Measurements from ENCODE around the gene CIDEC.
"Not testable (repeated sequence)": the region's sequence is repeated elsewhere in the genome, so short reads cannot be mapped to it uniquely, and the experiment has no call there.

The CIDEC gene

GRCh38 chr3:9848860-9849259, 31.2 kb downstream of the CIDEC start:
- DNase-seq (ENCODE audit: low read depth), result peak; percentile 46
- H3K4me3 ChIP-seq (ENCODE audit: low read length), result not testable (repeated sequence)
- TF ChIP-seq CTCF (conservative IDR thresholded peaks at IDR 0.05; ENCODE audit: low read length), result peak; percentile 57

- DNase-seq (ENCODE audit: low read depth); H3K4me3 ChIP-seq (ENCODE audit: low read length): not testable (repeated sequence)
Measured at GRCh38 chr3:9847870-9848269, 32.2 kb downstream of the CIDEC start.

GRCh38 chr3:9846931-9847488, 33.0 kb downstream of the CIDEC start:
- no peak for DNase-seq (ENCODE audit: low read depth)
- TF ChIP-seq CTCF (conservative IDR thresholded peaks at IDR 0.05; ENCODE audit: low read length), result no peak

GRCh38 chr3:9846231-9846630, 33.8 kb downstream of the CIDEC start:
- no peak for TF ChIP-seq CTCF (conservative IDR thresholded peaks at IDR 0.05; ENCODE audit: low read length)

More at GRCh38 chr3:9846931-9847488, 33.0 kb downstream of the CIDEC start:
- no peak overlapping the region for H3K4me3 ChIP-seq (ENCODE audit: low read length)

DNA sequence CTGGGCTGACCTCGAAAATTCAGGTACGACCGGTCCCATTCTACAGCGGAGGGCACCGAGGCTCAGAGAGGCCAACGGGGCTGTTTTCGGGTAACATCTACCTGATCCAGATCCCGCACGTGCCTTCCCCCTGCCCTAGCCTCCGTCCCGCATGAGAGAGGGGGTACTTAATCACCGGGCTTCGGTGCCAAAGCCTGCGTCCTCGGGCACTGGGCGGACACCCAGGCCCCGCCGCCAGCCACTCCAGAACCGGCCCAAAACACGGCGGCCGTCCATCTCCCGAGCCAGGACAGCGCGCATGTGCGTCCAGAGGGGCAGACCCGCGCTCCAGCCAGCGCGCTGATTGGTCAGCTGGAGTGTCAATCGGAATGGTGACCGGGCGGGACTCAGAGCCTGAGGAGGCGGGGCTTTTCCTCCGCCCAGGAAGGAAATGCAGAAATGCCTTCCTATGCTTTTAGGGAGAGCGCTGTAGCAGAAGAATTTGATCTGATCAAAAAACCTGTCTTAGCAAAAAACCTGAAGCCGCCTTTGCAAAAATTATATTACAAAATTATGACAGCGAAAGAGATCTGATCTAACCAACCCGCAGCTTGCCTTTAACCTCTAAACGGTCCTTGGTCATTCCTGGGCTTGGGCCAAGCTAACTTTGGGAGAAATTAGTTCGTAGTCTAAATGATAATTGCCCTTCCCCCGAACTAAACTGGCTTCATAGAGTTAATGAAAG, 36.2 kb downstream of the CIDEC start, which contains the start of gene RPUSD3:
RPUSD3 (minus strand) TSS at position 294 of the 724 bp plus-strand sequence; CDS start at position 276, 18 bp downstream.
- H3K4me3 ChIP-seq (ENCODE audit: low read length), result peak within 1 kb of the TSS; percentile 95
- DNase-seq (ENCODE audit: low read depth), result peak; percentile 95
- TF ChIP-seq CTCF (conservative IDR thresholded peaks at IDR 0.05; ENCODE audit: low read length), result no peak

More at GRCh38 chr3:9846231-9846630, 33.8 kb downstream of the CIDEC start:
- no peak for DNase-seq (ENCODE audit: low read depth)
- no peak overlapping the region for H3K4me3 ChIP-seq (ENCODE audit: low read length)

- no peak for TF ChIP-seq CTCF (conservative IDR thresholded peaks at IDR 0.05; ENCODE audit: low read length)
- no peak overlapping the region for H3K4me3 ChIP-seq (ENCODE audit: low read length)
- DNase-seq (ENCODE audit: low read depth), result no peak
Measured at GRCh38 chr3:9841015-9841414, 39.0 kb downstream of the CIDEC start.

DNA sequence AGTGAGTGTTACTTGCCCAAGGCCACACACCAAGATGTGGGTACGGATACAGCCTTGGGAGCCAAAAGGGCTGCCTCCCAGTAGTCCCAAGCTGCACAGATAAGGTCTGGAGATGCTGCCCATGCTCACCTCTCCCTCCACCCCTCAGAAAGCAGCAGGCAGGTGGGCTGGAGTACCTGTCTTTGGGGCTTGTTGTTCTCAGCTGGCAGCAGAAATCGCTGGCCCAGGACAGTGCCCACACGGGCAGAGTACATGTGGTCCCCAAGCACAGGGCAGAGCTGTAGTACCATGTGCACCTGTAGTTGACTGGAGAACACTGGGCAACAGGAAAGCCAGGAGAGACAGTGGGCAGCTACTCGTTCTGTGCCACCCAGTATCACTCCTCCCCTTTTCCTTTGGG, 41.2 kb downstream of the CIDEC start:
- no peak for DNase-seq (ENCODE audit: low read depth)
- H3K4me3 ChIP-seq (ENCODE audit: low read length), result no peak overlapping the region
- no peak for TF ChIP-seq CTCF (conservative IDR thresholded peaks at IDR 0.05; ENCODE audit: low read length)
